Peyer's patch (tissue), 4 donors: ENCODE results near the gene YARS2. TPM values are rescaled to one million over a fixed set of nuclear protein-coding genes. Genes with fewer than 3 reads are reported as not detected.

ENCODE experiments used
- DNase-seq, 3 donors: peaks; one replicate each; pipeline ENCODE4 v3.0.0-alpha.2; 2017 to 2019
- H3K27ac ChIP-seq, 4 donors: fragments of 200-600 bp; sonication (generic); one replicate each; pipeline ENCODE4 v1.5.1; 2016 to 2019
- H3K27me3 ChIP-seq, 2 donors: fragments of 200-600 bp; sonication (generic); one replicate each; pipeline ENCODE4 v1.5.1; 2019
- H3K36me3 ChIP-seq, 3 donors: fragments of 200-600 bp; sonication (generic); one replicate each; pipeline ENCODE4 v1.5.1; 2016 to 2019
- H3K4me1 ChIP-seq, 4 donors: fragments of 200-600 bp; sonication (generic); one replicate each; pipeline ENCODE4 v1.5.1; 2016 to 2019
- H3K4me3 ChIP-seq, 4 donors: fragments of 200-600 bp; sonication (generic); 1 replicate in 3 of 4; 2 replicates in 1 of 4; pipeline ENCODE4 v1.5.1; 2016 to 2019; ENCODE audit warnings: mild to moderate bottlenecking in 1 of 4
- H3K9me3 ChIP-seq, 4 donors: fragments of 200-600 bp; sonication (generic); one replicate each; pipeline ENCODE4 v1.5.1; 2016 to 2019; ENCODE audit warnings: mild to moderate bottlenecking in 1 of 4
- CTCF ChIP-seq, 6 experiments: fragments of 450-650 bp in 4 of 6; fragments of 200-600 bp in 2 of 6; sonication (generic) in 1 of 6; IDR thresholded peaks; one replicate each; pipeline ENCODE4 v1.5.1; 2017 to 2019; ENCODE audit warnings: antibody characterized with exemption in 6 of 6, mild to moderate bottlenecking in 3 of 6, moderate library complexity in 1 of 6
- POLR2A ChIP-seq, 2 donors: fragments of 450-650 bp; IDR thresholded peaks; one replicate each; pipeline ENCODE4 v1.5.1; 2017; ENCODE audit warnings: antibody characterized with exemption in 2 of 2, mild to moderate bottlenecking in 2 of 2, moderate library complexity in 2 of 2
- total RNA-seq, 4 donors: library from RNA; depleted of rRNA; stranded (reverse); fragments of >200 nt; gene quantifications; one replicate each; pipeline ENCODE4 v1.1.0, GENCODE V29; 2016

The YARS2 gene
- total RNA-seq, 4 donors from 2014 or later: 9.6 to 22.8 (median 19.2) TPM

GRCh38 chr12:32777159-32777558 lies 21.5 kb upstream of the YARS2 start:
- no peaks in the 10 kb centered on the region for H3K9me3 ChIP-seq
- no peaks in the 10 kb centered on the region for H3K36me3 ChIP-seq
- TF ChIP-seq CTCF (IDR thresholded peaks at IDR 0.05) (no peak), POLR2A (IDR thresholded peaks at IDR 0.05) (no peak)
- DNase-seq: no peak
- H3K27me3 ChIP-seq: no peaks in the 10 kb centered on the region
- H3K4me1 ChIP-seq: peaks cover 0 to 4% (median 0%) of the 10 kb centered on the region in 4 donors
- H3K27ac ChIP-seq: no peak overlapping the region
- H3K4me3 ChIP-seq: no peak overlapping the region

GRCh38 chr12:32776258-32776657 lies 20.6 kb upstream of the YARS2 start:
- Histone ChIP-seq H3K27ac (no peak overlapping the region), H3K4me1 (peaks cover 0 to 4% (median 0%) of the 10 kb centered on the region in 4 donors), H3K36me3 (no peaks in the 10 kb centered on the region), H3K9me3 (no peaks in the 10 kb centered on the region), H3K27me3 (no peaks in the 10 kb centered on the region), H3K4me3 (no peak overlapping the region)
- DNase-seq: no peak
- no peak for TF ChIP-seq POLR2A (IDR thresholded peaks at IDR 0.05)
- no peak for TF ChIP-seq CTCF (IDR thresholded peaks at IDR 0.05)

GRCh38 chr12:32773691-32774090 lies 18.0 kb upstream of the YARS2 start:
- TF ChIP-seq CTCF (IDR thresholded peaks at IDR 0.05) (no peak), POLR2A (IDR thresholded peaks at IDR 0.05) (no peak)
- Histone ChIP-seq H3K4me3 (no peak overlapping the region), H3K4me1 (peaks cover 0 to 15% (median 0%) of the 10 kb centered on the region in 4 donors), H3K9me3 (no peaks in the 10 kb centered on the region), H3K36me3 (no peaks in the 10 kb centered on the region), H3K27ac (no peak overlapping the region), H3K27me3 (no peaks in the 10 kb centered on the region)
- no peak for DNase-seq

GRCh38 chr12:32770141-32770540 lies 14.4 kb upstream of the YARS2 start:
- Histone ChIP-seq H3K27ac (no peak overlapping the region), H3K4me1 (peaks cover 0 to 18% (median 0%) of the 10 kb centered on the region in 4 donors), H3K27me3 (no peaks in the 10 kb centered on the region), H3K9me3 (no peaks in the 10 kb centered on the region), H3K36me3 (no peaks in the 10 kb centered on the region), H3K4me3 (no peak overlapping the region)
- TF ChIP-seq POLR2A (IDR thresholded peaks at IDR 0.05) (no peak), CTCF (IDR thresholded peaks at IDR 0.05) (no peak)
- no peak for DNase-seq

GRCh38 chr12:32768518-32768917 lies 12.8 kb upstream of the YARS2 start:
- H3K36me3 ChIP-seq: no peaks in the 10 kb centered on the region
- H3K27ac ChIP-seq: no peak overlapping the region
- no peaks in the 10 kb centered on the region for H3K9me3 ChIP-seq
- peaks cover 0 to 18% (median 0%) of the 10 kb centered on the region in 4 donors for H3K4me1 ChIP-seq
- H3K27me3 ChIP-seq: no peaks in the 10 kb centered on the region
- no peak for DNase-seq
- no peak for TF ChIP-seq CTCF (IDR thresholded peaks at IDR 0.05)
- TF ChIP-seq POLR2A (IDR thresholded peaks at IDR 0.05): no peak
- no peak overlapping the region for H3K4me3 ChIP-seq

- Histone ChIP-seq H3K4me3 (no peak overlapping the region), H3K4me1 (peaks cover 0 to 13% (median 0%) of the 10 kb centered on the region in 4 donors), H3K27ac (no peak overlapping the region), H3K9me3 (no peaks in the 10 kb centered on the region), H3K27me3 (no peaks in the 10 kb centered on the region), H3K36me3 (no peaks in the 10 kb centered on the region)
- no peak for DNase-seq
- TF ChIP-seq POLR2A (IDR thresholded peaks at IDR 0.05): no peak
- TF ChIP-seq CTCF (IDR thresholded peaks at IDR 0.05): no peak
These were observed 10.2 kb upstream of the YARS2 start for GRCh38 chr12:32765906-32766305.
